ENCODE results near the gene RCL1. TPM values are rescaled to one million over a fixed set of nuclear protein-coding genes. Genes with fewer than 3 reads are reported as not detected.

The RCL1 gene
- polyA plus RNA-seq, 1 of the 3 experiments (the other 2 are of a cell fraction): 18.4 TPM

- no peaks in the 10 kb centered on the region for H3K36me3 ChIP-seq (replicated peaks in 1 of 2; ENCODE audit: control insufficient read depth in 1 of 2, insufficient read depth in 2 of 2, low read length in 1 of 2)
- H3K4me1 ChIP-seq (ENCODE audit: control insufficient read depth in 1 of 2, insufficient read depth in 2 of 2, low read depth in 1 of 2, low read length in 1 of 2): peaks cover 7 to 8% of the 10 kb centered on the region in 2 experiments; a peak in 3 of 4 replicates
- DNase-seq: no peak
- H3K9me2 ChIP-seq: no peaks in the 10 kb centered on the region
- H3K27me3 ChIP-seq (ENCODE audit: insufficient read depth): no peaks in the 10 kb centered on the region
- no peak overlapping the region for H3K27ac ChIP-seq (ENCODE audit: low read depth in 2 of 2, low read length in 1 of 2)
- 82% methylated on average over 3 of the region's 3 CpGs for WGBS (ENCODE audit: low lambda C conversion rate)
- ChIA-PET CTCF (interaction anchor here (0.8 to 8.0 kb wide), 23 partner anchors 8 to 840 kb away, joined by 3 to 102 read pairs (median 7); partner anchors contain the start of genes INSL6, JAK2 and PLGRKT), POLR2A (no interaction called here)
- TF ChIP-seq FOXM1 (IDR thresholded peaks at IDR 0.05; ENCODE audit: low read depth) (no peak), EZH2phosphoT487 (IDR thresholded peaks at IDR 0.05; ENCODE audit: borderline replicate concordance, low read depth) (no peak), NFIC (IDR thresholded peaks at IDR 0.05; ENCODE audit: borderline replicate concordance) (no peak), ZBTB33 (IDR thresholded peaks at IDR 0.05; ENCODE audit: borderline replicate concordance, low read depth) (no peak), GATA2 (CRISPR knock-in tag; IDR thresholded peaks at IDR 0.05) (no peak), POLR2AphosphoS5 (IDR thresholded peaks at IDR 0.05; ENCODE audit: low read depth, low read length) (no peak), SIN3A (IDR thresholded peaks at IDR 0.05; ENCODE audit: borderline replicate concordance, low read depth, low read length) (no peak), SMC3 (IDR thresholded peaks at IDR 0.05; ENCODE audit: low read depth, low read length) (no peak), YY1 (IDR thresholded peaks at IDR 0.05; ENCODE audit: low read depth) (no peak), RFX5 (IDR thresholded peaks at IDR 0.05; ENCODE audit: low read length) (no peak), GABPA (IDR thresholded peaks at IDR 0.05; ENCODE audit: low read depth) (no peak), MAX (IDR thresholded peaks at IDR 0.05; ENCODE audit: low read depth) (no peak), RAD21 (IDR thresholded peaks at IDR 0.05; ENCODE audit: low read length) (no peak), CHD2 (IDR thresholded peaks at IDR 0.05; ENCODE audit: low read length, partially characterized antibody) (no peak), NRF1 (IDR thresholded peaks at IDR 0.05; ENCODE audit: low read depth, low read length) (no peak), MEF2A (IDR thresholded peaks at IDR 0.05; ENCODE audit: borderline replicate concordance, low read depth) (no peak), USF1 (IDR thresholded peaks at IDR 0.05; ENCODE audit: borderline replicate concordance, low read depth) (no peak), TCF12 (IDR thresholded peaks at IDR 0.05) (no peak)
- TF ChIP-seq, protein P1, sequence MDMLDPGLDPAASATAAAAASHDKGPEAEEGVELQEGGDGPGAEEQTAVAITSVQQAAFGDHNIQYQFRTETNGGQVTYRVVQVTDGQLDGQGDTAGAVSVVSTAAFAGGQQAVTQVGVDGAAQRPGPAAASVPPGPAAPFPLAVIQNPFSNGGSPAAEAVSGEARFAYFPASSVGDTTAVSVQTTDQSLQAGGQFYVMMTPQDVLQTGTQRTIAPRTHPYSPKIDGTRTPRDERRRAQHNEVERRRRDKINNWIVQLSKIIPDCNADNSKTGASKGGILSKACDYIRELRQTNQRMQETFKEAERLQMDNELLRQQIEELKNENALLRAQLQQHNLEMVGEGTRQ (IDR thresholded peaks at IDR 0.05; ENCODE audit: borderline replicate concordance, low read depth, low read length): no peak
- TF ChIP-seq, protein P2, sequence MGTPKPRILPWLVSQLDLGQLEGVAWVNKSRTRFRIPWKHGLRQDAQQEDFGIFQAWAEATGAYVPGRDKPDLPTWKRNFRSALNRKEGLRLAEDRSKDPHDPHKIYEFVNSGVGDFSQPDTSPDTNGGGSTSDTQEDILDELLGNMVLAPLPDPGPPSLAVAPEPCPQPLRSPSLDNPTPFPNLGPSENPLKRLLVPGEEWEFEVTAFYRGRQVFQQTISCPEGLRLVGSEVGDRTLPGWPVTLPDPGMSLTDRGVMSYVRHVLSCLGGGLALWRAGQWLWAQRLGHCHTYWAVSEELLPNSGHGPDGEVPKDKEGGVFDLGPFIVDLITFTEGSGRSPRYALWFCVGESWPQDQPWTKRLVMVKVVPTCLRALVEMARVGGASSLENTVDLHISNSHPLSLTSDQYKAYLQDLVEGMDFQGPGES (IDR thresholded peaks at IDR 0.05; ENCODE audit: low read depth, low read length): no peak
- no peak overlapping the region for H3K4me2 ChIP-seq
- H3K4me3 ChIP-seq (ENCODE audit: low read depth in 2 of 2, low read length in 1 of 2): no peak overlapping the region
- no peak overlapping the region for H2AFZ ChIP-seq (ENCODE audit: low read depth)
- H3F3A ChIP-seq (replicated peaks; ENCODE audit: insufficient read depth): no peaks in the 10 kb centered on the region
- no peaks in the 10 kb centered on the region for H3K9me3 ChIP-seq
- H3K9ac ChIP-seq: no peak overlapping the region
- H4K20me1 ChIP-seq (ENCODE audit: insufficient read depth): no peaks in the 10 kb centered on the region
- no peaks in the 10 kb centered on the region for H3K79me2 ChIP-seq (ENCODE audit: insufficient read depth)
These were observed 32.6 kb upstream of the RCL1 start for GRCh38 chr9:4760122-4760521.
